Common myeloid progenitor, CD34-positive (primary cell): ENCODE measurements around the gene RPUSD2.
A peak's percentile ranks its signal among the peaks of the same experiment; 100 is the strongest.
"Not testable (repeated sequence)": the region's sequence is repeated elsewhere in the genome, so short reads cannot be mapped to it uniquely, and the experiment has no call there.

Source experiments
- CTCF ChIA-PET: fragments of 350-600 bp; sonication (Branson Sonifier 250); formaldehyde crosslinking; loops from one replicate; lab custom pipeline; 2021; ENCODE audit warnings: antibody characterized with exemption; lab: Charles Lee
- POLR2A ChIA-PET: fragments of 350-600 bp; sonication (Branson Sonifier 250); formaldehyde crosslinking; loops from one replicate; lab custom pipeline; 2021; ENCODE audit warnings: antibody characterized with exemption; lab: Charles Lee
- DNase-seq, 3 donors: peaks; one replicate each; pipeline versions ENCODE4 v3.0.0 to v3.0.0-alpha.2; 2013
- H3K27ac ChIP-seq, 2 experiments: 1 replicate in 1 of 2; 2 replicates in 1 of 2; pipeline ENCODE4 v1.7.0; 2013; ENCODE audit warnings: inconsistent platforms in 2 of 2, low read length in 2 of 2, mild to moderate bottlenecking in 2 of 2, low read depth in 1 of 2, moderate library complexity in 1 of 2; ENCODE audit not compliant: severe bottlenecking in 2 of 2, insufficient read depth in 1 of 2, poor library complexity in 1 of 2
- H3K27me3 ChIP-seq, 5 experiments: replicated peaks in 2 of 5; 1 replicate in 3 of 5; 2 replicates in 2 of 5; pipeline versions ENCODE4 v1.6.1 to v1.7.0; 2013; ENCODE audit warnings: low read length in 4 of 5, mild to moderate bottlenecking in 2 of 5, moderate library complexity in 2 of 5, inconsistent platforms in 1 of 5; ENCODE audit not compliant: insufficient read depth in 5 of 5, control insufficient read depth in 4 of 5
- H3K36me3 ChIP-seq, 4 experiments: 1 replicate in 2 of 4; 2 replicates in 2 of 4; pipeline versions ENCODE4 v1.6.1 to v1.7.0; 2013; ENCODE audit warnings: low read length in 3 of 4, control low read depth in 1 of 4, mild to moderate bottlenecking in 1 of 4; ENCODE audit not compliant: control insufficient read depth in 4 of 4, insufficient read depth in 4 of 4
- H3K4me1 ChIP-seq, 4 experiments: 1 replicate in 3 of 4; 2 replicates in 1 of 4; pipeline versions ENCODE4 v1.6.1 to v1.7.1; 2013; ENCODE audit warnings: low read length in 3 of 4, mild to moderate bottlenecking in 3 of 4, control low read depth in 1 of 4, inconsistent platforms in 1 of 4, moderate library complexity in 1 of 4; ENCODE audit not compliant: control insufficient read depth in 4 of 4, insufficient read depth in 4 of 4; ENCODE audit errors: control extremely low read depth in 1 of 4
- H3K4me3 ChIP-seq, 7 experiments: 1 replicate in 4 of 7; 2 replicates in 3 of 7; pipeline versions ENCODE4 v1.5.1 to v1.7.0; 2013; ENCODE audit warnings: mild to moderate bottlenecking in 7 of 7, low read length in 6 of 7, moderate library complexity in 6 of 7, inconsistent platforms in 2 of 7, low read depth in 2 of 7, control low read depth in 1 of 7; ENCODE audit not compliant: insufficient read depth in 4 of 7, control insufficient read depth in 1 of 7; ENCODE audit errors: extremely low read depth in 1 of 7
- H3K9me3 ChIP-seq, 5 experiments: 1 replicate in 4 of 5; 2 replicates in 1 of 5; pipeline versions ENCODE4 v1.6.1 to v1.7.1; 2013; ENCODE audit warnings: low read length in 4 of 5, mild to moderate bottlenecking in 2 of 5, inconsistent platforms in 1 of 5, low read depth in 1 of 5, moderate library complexity in 1 of 5; ENCODE audit not compliant: control insufficient read depth in 4 of 5, insufficient read depth in 2 of 5; ENCODE audit errors: control extremely low read depth in 1 of 5
- WGBS: methylation state at CpG from one replicate; pipeline ENCODE4 v1.1.5; 2013; ENCODE audit not compliant: insufficient coverage; 5-methylcytosine and 5-hydroxymethylcytosine counted together

Gene RPUSD2

GRCh38 chr15:40564591-40565332 lies 4.3 kb upstream of the RPUSD2 start, which contains the start of gene CCDC32:
TSS of gene CCDC32 (minus strand) at chr15:40565042. CDS start at chr15:40563015, 2,027 bp downstream.
- DNase-seq = peak; percentile 97 to 99 (median 98)
- POLR2A ChIA-PET = interaction anchor here (0.5 to 1.0 kb wide), 3 partner anchors 114 to 357 kb away, joined by 3 read pairs; no protein-coding TSS in a partner anchor
- Histone ChIP-seq H3K27me3 (no peaks in the 10 kb centered on the region), H3K9me3 (no peaks in the 10 kb centered on the region), H3K27ac (peak within 1 kb of the TSS; percentile 70 to 94), H3K36me3 (peaks cover 0 to 11% (median 6%) of the 10 kb centered on the region in 4 experiments), H3K4me3 (peak within 1 kb of the TSS; percentile 79 to 99 (median 97)), H3K4me1 (peaks cover 9 to 31% (median 19%) of the 10 kb centered on the region in 4 experiments)
- under 1% methylated on average over 34 of the region's 40 CpGs for WGBS
- CTCF ChIA-PET = interaction anchor here (0.7 to 1.3 kb wide), 6 partner anchors 12 to 223 kb away, joined by 3 read pairs; no protein-coding TSS in a partner anchor

- Histone ChIP-seq H3K4me1 (peaks cover 17 to 39% (median 25%) of the 10 kb centered on the region in 4 experiments), H3K36me3 (peaks cover 0 to 11% (median 6%) of the 10 kb centered on the region in 4 experiments), H3K9me3 (no peaks in the 10 kb centered on the region), H3K27me3 (no peaks in the 10 kb centered on the region), H3K4me3 (peak overlapping the region; percentile 79 to 99 (median 97)), H3K27ac (peak overlapping the region; percentile 70 to 86)
- 65% methylated on average over 15 of the region's 20 CpGs for WGBS
- ChIA-PET POLR2A (interaction anchor here (0.6 to 0.7 kb wide), 2 partner anchors 305 to 356 kb away, joined by 3 to 5 read pairs; no protein-coding TSS in a partner anchor), CTCF (interaction anchor here (0.7 to 1.6 kb wide), 8 partner anchors 8 to 114 kb away, joined by 3 to 5 read pairs (median 3); no protein-coding TSS in a partner anchor)
- DNase-seq = no peak
Observed at GRCh38 chr15:40565333-40566238, 3.5 kb upstream of the RPUSD2 start.

GRCh38 chr15:40567111-40567510 lies 2.0 kb upstream of the RPUSD2 start:
- peak; percentile 23 to 36 (median 36) for DNase-seq
- Histone ChIP-seq H3K36me3 (peaks cover 0 to 10% (median 4%) of the 10 kb centered on the region in 4 experiments), H3K27me3 (no peaks in the 10 kb centered on the region), H3K4me1 (peaks cover 18 to 41% (median 26%) of the 10 kb centered on the region in 4 experiments), H3K4me3 (no peak overlapping the region), H3K9me3 (no peaks in the 10 kb centered on the region), H3K27ac (no peak overlapping the region)
- ChIA-PET POLR2A (no interaction called here), CTCF (interaction anchor here (0.6 to 1.6 kb wide), 4 partner anchors 21 to 189 kb away, joined by 3 to 5 read pairs (median 3); no protein-coding TSS in a partner anchor)
- 48% methylated on average over 6 of the region's 7 CpGs for WGBS

- CTCF ChIA-PET = interaction anchor here (0.7 to 1.0 kb wide), 2 partner anchors 15 to 27 kb away, joined by 3 read pairs; no protein-coding TSS in a partner anchor
- Histone ChIP-seq H3K36me3 (peaks cover 3 to 31% (median 19%) of the 10 kb centered on the region in 4 experiments), H3K4me3 (no peak overlapping the region), H3K9me3 (peaks cover 0 to 2% (median 0%) of the 10 kb centered on the region in 5 experiments), H3K27ac (no peak overlapping the region), H3K27me3 (no peaks in the 10 kb centered on the region), H3K4me1 (peaks cover 1 to 7% (median 6%) of the 10 kb centered on the region in 4 experiments)
- POLR2A ChIA-PET = no interaction called here
- no peak for DNase-seq
Observed at GRCh38 chr15:40575113-40575512, 6.0 kb downstream of the RPUSD2 start.

GRCh38 chr15:40576914-40577313 lies 7.8 kb downstream of the RPUSD2 start:
- H3K27ac ChIP-seq, POLR2A ChIA-PET, CTCF ChIA-PET, DNase-seq, H3K9me3 ChIP-seq, H3K27me3 ChIP-seq, H3K4me1 ChIP-seq, H3K4me3 ChIP-seq: not testable (repeated sequence)
- H3K36me3 ChIP-seq = peaks cover 3 to 25% (median 16%) of the 10 kb centered on the region in 4 experiments
- no CpG with 5 or more reads among the region's 5 CpGs for WGBS

- POLR2A ChIA-PET = no interaction called here
- Histone ChIP-seq H3K36me3 (peaks cover 2 to 12% (median 7%) of the 10 kb centered on the region in 4 experiments), H3K4me1 (no peaks in the 10 kb centered on the region), H3K9me3 (peaks cover 0 to 3% (median 0%) of the 10 kb centered on the region in 5 experiments), H3K4me3 (no peak overlapping the region), H3K27ac (no peak overlapping the region), H3K27me3 (no peaks in the 10 kb centered on the region)
- no peak for DNase-seq
- CTCF ChIA-PET = no interaction called here
- no CpG with 5 or more reads among the region's 4 CpGs for WGBS
Observed at GRCh38 chr15:40578892-40579291, 9.8 kb downstream of the RPUSD2 start.
